Measurements from ENCODE around the gene PRRG1. TPM values are rescaled to one million over a fixed set of nuclear protein-coding genes. Genes with fewer than 3 reads are reported as not detected.

PRRG1 gene
- total and polyA plus RNA-seq, 2 of the 13 experiments (the other 11 are each of a cell fraction or from before 2014, with no cell fraction given), result 5.0 to 11.0 TPM

- no peak for TF ChIP-seq ZNF142 (CRISPR knock-in tag; IDR thresholded peaks at IDR 0.05)
- no peak for TF ChIP-seq TSC22D2 (CRISPR knock-in tag; IDR thresholded peaks at IDR 0.05; ENCODE audit: borderline replicate concordance)
- no peak for TF ChIP-seq ARID2 (CRISPR knock-in tag; IDR thresholded peaks at IDR 0.05; ENCODE audit: borderline replicate concordance)
- no peak for TF ChIP-seq STAT6 (CRISPR knock-in tag; IDR thresholded peaks at IDR 0.05; ENCODE audit: borderline replicate concordance)
- TF ChIP-seq NR0B2 (CRISPR knock-in tag; IDR thresholded peaks at IDR 0.05), result no peak
- no peak for TF ChIP-seq FOXC1 (CRISPR knock-in tag; IDR thresholded peaks at IDR 0.05; ENCODE audit: borderline replicate concordance)
- TF ChIP-seq CTCF (CRISPR knock-in tag; IDR thresholded peaks at IDR 0.05), result no peak
- TF ChIP-seq KDM4B (CRISPR knock-in tag; IDR thresholded peaks at IDR 0.05), result no peak
- TF ChIP-seq RBM39 (IDR thresholded peaks at IDR 0.05; ENCODE audit: low read depth, low read length, poor library complexity, severe bottlenecking), result no peak
- TF ChIP-seq NBN (conservative IDR thresholded peaks at IDR 0.05), result no peak
- no peak for TF ChIP-seq ZNF543 (CRISPR knock-in tag; IDR thresholded peaks at IDR 0.05)
- no peak for TF ChIP-seq FLYWCH1 (CRISPR knock-in tag; IDR thresholded peaks at IDR 0.05)
- no peak for TF ChIP-seq SMYD3 (CRISPR knock-in tag; IDR thresholded peaks at IDR 0.05)
These were observed 29.7 kb downstream of the PRRG1 start (continued) for GRCh38 chrX:37378830-37379229.

Data from HepG2 (cell line).